ENCODE measurements around the gene SDHC.

Gene SDHC

GRCh38 chr1:161314201-161314981 is at the start of gene SDHC:
SDHC (plus strand) TSS chr1:161314381; CDS start chr1:161314406, 25 bp downstream.
- TF ChIP-seq CREB1 (IDR thresholded peaks at IDR 0.05; ENCODE audit: low read depth) (peak; percentile 83), EGR1 (IDR thresholded peaks at IDR 0.05) (0 out of 2 replicates have a peak, but pooled peaks have one; percentile 29), USF1 (IDR thresholded peaks at IDR 0.05) (peak; percentile 93), TEAD4 (IDR thresholded peaks at IDR 0.05) (no peak), TCF12 (IDR thresholded peaks at IDR 0.05; ENCODE audit: low read depth) (peak; percentile 36; the same call in 1 of the 2 replicates), MAX (IDR thresholded peaks at IDR 0.05) (peak; percentile 66; the same call in 1 of the 2 replicates), RAD21 (IDR thresholded peaks at IDR 0.05; ENCODE audit: low read depth) (no peak), ZBTB7A (IDR thresholded peaks at IDR 0.05; ENCODE audit: low read depth) (peak; percentile 79; the same call in 1 of the 2 replicates), EP300 (IDR thresholded peaks at IDR 0.05; ENCODE audit: borderline replicate concordance) (peak; percentile 43; the same call in 1 of the 2 replicates), REST (IDR thresholded peaks at IDR 0.05; ENCODE audit: low read depth) (no peak), CEBPB (IDR thresholded peaks at IDR 0.05) (no peak), NFIC (IDR thresholded peaks at IDR 0.05) (peak; percentile 13; the same call in 1 of the 2 replicates), TAF1 (IDR thresholded peaks at IDR 0.05; ENCODE audit: low read depth) (peak; percentile 93), YY1 (IDR thresholded peaks at IDR 0.05; ENCODE audit: low read depth) (peak; percentile 95), FOXM1 (IDR thresholded peaks at IDR 0.05; ENCODE audit: borderline replicate concordance, low read depth) (no peak)

GRCh38 chr1:161265305-161265704 is 48.9 kb upstream of the SDHC start:
- no peak for TF ChIP-seq EGR1 (IDR thresholded peaks at IDR 0.05)
- no peak for TF ChIP-seq NFIC (IDR thresholded peaks at IDR 0.05)
- no peak for TF ChIP-seq RAD21 (IDR thresholded peaks at IDR 0.05; ENCODE audit: low read depth)
- no peak for TF ChIP-seq USF1 (IDR thresholded peaks at IDR 0.05)
- TF ChIP-seq REST (IDR thresholded peaks at IDR 0.05; ENCODE audit: low read depth): no peak
- no peak for TF ChIP-seq YY1 (IDR thresholded peaks at IDR 0.05; ENCODE audit: low read depth)
- TF ChIP-seq CEBPB (IDR thresholded peaks at IDR 0.05): no peak
- TF ChIP-seq ZBTB7A (IDR thresholded peaks at IDR 0.05; ENCODE audit: low read depth): no peak
- TF ChIP-seq FOXM1 (IDR thresholded peaks at IDR 0.05; ENCODE audit: borderline replicate concordance, low read depth): no peak
- TF ChIP-seq MAX (IDR thresholded peaks at IDR 0.05): no peak
- no peak for TF ChIP-seq TCF12 (IDR thresholded peaks at IDR 0.05; ENCODE audit: low read depth)
- no peak for TF ChIP-seq TAF1 (IDR thresholded peaks at IDR 0.05; ENCODE audit: low read depth)
- TF ChIP-seq EP300 (IDR thresholded peaks at IDR 0.05; ENCODE audit: borderline replicate concordance): no peak
- TF ChIP-seq CREB1 (IDR thresholded peaks at IDR 0.05; ENCODE audit: low read depth): no peak
- TF ChIP-seq TEAD4 (IDR thresholded peaks at IDR 0.05): no peak

GRCh38 chr1:161266202-161266601 is 48.0 kb upstream of the SDHC start:
- TF ChIP-seq TEAD4 (IDR thresholded peaks at IDR 0.05) (0 out of 2 replicates have a peak, but pooled peaks have one; percentile 13), MAX (IDR thresholded peaks at IDR 0.05) (no peak)

- no peak for TF ChIP-seq YY1 (IDR thresholded peaks at IDR 0.05; ENCODE audit: low read depth)
- TF ChIP-seq REST (IDR thresholded peaks at IDR 0.05; ENCODE audit: low read depth): no peak
- TF ChIP-seq EGR1 (IDR thresholded peaks at IDR 0.05): no peak
- TF ChIP-seq USF1 (IDR thresholded peaks at IDR 0.05): no peak
- no peak for TF ChIP-seq NFIC (IDR thresholded peaks at IDR 0.05)
- no peak for TF ChIP-seq MAX (IDR thresholded peaks at IDR 0.05)
- no peak for TF ChIP-seq TEAD4 (IDR thresholded peaks at IDR 0.05)
- no peak for TF ChIP-seq EP300 (IDR thresholded peaks at IDR 0.05; ENCODE audit: borderline replicate concordance)
- no peak for TF ChIP-seq CREB1 (IDR thresholded peaks at IDR 0.05; ENCODE audit: low read depth)
- TF ChIP-seq CEBPB (IDR thresholded peaks at IDR 0.05): no peak
- TF ChIP-seq FOXM1 (IDR thresholded peaks at IDR 0.05; ENCODE audit: borderline replicate concordance, low read depth): no peak
- TF ChIP-seq ZBTB7A (IDR thresholded peaks at IDR 0.05; ENCODE audit: low read depth): no peak
- TF ChIP-seq TCF12 (IDR thresholded peaks at IDR 0.05; ENCODE audit: low read depth): no peak
- no peak for TF ChIP-seq TAF1 (IDR thresholded peaks at IDR 0.05; ENCODE audit: low read depth)
- TF ChIP-seq RAD21 (IDR thresholded peaks at IDR 0.05; ENCODE audit: low read depth): no peak
These were observed 47.3 kb upstream of the SDHC start for GRCh38 chr1:161266836-161267235.
